ENCODE measurements around the gene ACTG2. TPM values are rescaled to one million over a fixed set of nuclear protein-coding genes. Genes with fewer than 3 reads are reported as not detected.
A peak's percentile ranks its signal among the peaks of the same experiment; 100 is the strongest.

Gene ACTG2
- total RNA-seq, 3 donors from 2014 or later = 3.8 to 108 (median 54.6) TPM

GRCh38 chr2:73855526-73855925 lies 37.3 kb upstream of the ACTG2 start:
- Histone ChIP-seq H3K9me3 (no peaks in the 10 kb centered on the region), H3K36me3 (no peaks in the 10 kb centered on the region), H3K27ac (no peak overlapping the region), H3K4me3 (no peak overlapping the region), H3K4me1 (no peaks in the 10 kb centered on the region), H3K27me3 (no peaks in the 10 kb centered on the region)
- DNase-seq (ENCODE audit: low spot score in 2 of 2) = no peak
- TF ChIP-seq POLR2A (IDR thresholded peaks at IDR 0.05) (no peak), CTCF (IDR thresholded peaks at IDR 0.05) (no peak), POLR2AphosphoS5 (IDR thresholded peaks at IDR 0.05) (no peak)
- intact Hi-C loops (cut with DNase I; ENCODE audit: low total_unique reads) = no loop called here

- no peak overlapping the region for H3K4me3 ChIP-seq
- DNase-seq (ENCODE audit: low spot score in 2 of 2) = no peak
- H3K27ac ChIP-seq = no peak overlapping the region
- intact Hi-C loops (cut with DNase I; ENCODE audit: low total_unique reads) = no loop called here
- no peaks in the 10 kb centered on the region for H3K9me3 ChIP-seq
- H3K4me1 ChIP-seq = no peaks in the 10 kb centered on the region
- no peaks in the 10 kb centered on the region for H3K27me3 ChIP-seq
- H3K36me3 ChIP-seq = no peaks in the 10 kb centered on the region
- no peak for TF ChIP-seq POLR2A (IDR thresholded peaks at IDR 0.05)
- no peak for TF ChIP-seq CTCF (IDR thresholded peaks at IDR 0.05)
- TF ChIP-seq POLR2AphosphoS5 (IDR thresholded peaks at IDR 0.05) = no peak
Observed at GRCh38 chr2:73856214-73856613, 36.6 kb upstream of the ACTG2 start.

- no peaks in the 10 kb centered on the region for H3K36me3 ChIP-seq
- no peaks in the 10 kb centered on the region for H3K9me3 ChIP-seq
- no peak overlapping the region for H3K4me3 ChIP-seq
- H3K27me3 ChIP-seq = no peaks in the 10 kb centered on the region
- no peak overlapping the region for H3K27ac ChIP-seq
- intact Hi-C loops (cut with DNase I; ENCODE audit: low total_unique reads) = no loop called here
- H3K4me1 ChIP-seq = no peaks in the 10 kb centered on the region
- no peak for TF ChIP-seq POLR2AphosphoS5 (IDR thresholded peaks at IDR 0.05)
- TF ChIP-seq CTCF (IDR thresholded peaks at IDR 0.05) = no peak
- no peak for TF ChIP-seq POLR2A (IDR thresholded peaks at IDR 0.05)
- DNase-seq (ENCODE audit: low spot score in 2 of 2) = no peak
Observed at GRCh38 chr2:73859721-73860586, 32.9 kb upstream of the ACTG2 start.

GRCh38 chr2:73862987-73863386 lies 29.8 kb upstream of the ACTG2 start:
- peak in 1 of 2 donors; percentile 44 for DNase-seq (ENCODE audit: low spot score in 2 of 2)
- TF ChIP-seq POLR2AphosphoS5 (IDR thresholded peaks at IDR 0.05) (peak in 1 of 3 donors; percentile 17), CTCF (IDR thresholded peaks at IDR 0.05) (no peak), POLR2A (IDR thresholded peaks at IDR 0.05) (no peak)
- Histone ChIP-seq H3K4me1 (no peaks in the 10 kb centered on the region), H3K9me3 (no peaks in the 10 kb centered on the region), H3K27ac (peak overlapping the region in 1 of 2 donors; percentile 80), H3K27me3 (no peaks in the 10 kb centered on the region), H3K4me3 (no peak overlapping the region), H3K36me3 (no peaks in the 10 kb centered on the region)
- intact Hi-C loops (cut with DNase I; ENCODE audit: low total_unique reads) = no loop called here

- intact Hi-C loops (cut with DNase I; ENCODE audit: low total_unique reads) = no loop called here
- no peaks in the 10 kb centered on the region for H3K27me3 ChIP-seq
- TF ChIP-seq CTCF (IDR thresholded peaks at IDR 0.05) (no peak), POLR2A (IDR thresholded peaks at IDR 0.05) (no peak), POLR2AphosphoS5 (IDR thresholded peaks at IDR 0.05) (no peak)
- no peaks in the 10 kb centered on the region for H3K4me1 ChIP-seq
- no peaks in the 10 kb centered on the region for H3K9me3 ChIP-seq
- no peak overlapping the region for H3K4me3 ChIP-seq
- no peaks in the 10 kb centered on the region for H3K36me3 ChIP-seq
- H3K27ac ChIP-seq = no peak overlapping the region
- DNase-seq (ENCODE audit: low spot score in 2 of 2) = no peak
Observed at GRCh38 chr2:73868204-73868978, 24.4 kb upstream of the ACTG2 start.

Measured in breast epithelium (tissue), 4 donors.